Measurements from ENCODE around the gene MICOS13. TPM values are rescaled to one million over a fixed set of nuclear protein-coding genes. Genes with fewer than 3 reads are reported as not detected.

The MICOS13 gene
- total RNA-seq, 1 donor = 21.0 TPM

GRCh38 chr19:5642204-5642603 is 38.1 kb downstream of the MICOS13 start:
- Histone ChIP-seq H3K27ac (ENCODE audit: low read depth, low read length) (peak overlapping the region; percentile 10), H3K79me2 (ENCODE audit: insufficient read depth, low read length) (peaks cover 99% of the 10 kb centered on the region), H3K4me3 (ENCODE audit: insufficient read depth, low read length) (no peak overlapping the region), H2AFZ (ENCODE audit: low read length) (no peak overlapping the region), H4K20me1 (ENCODE audit: insufficient read depth, low read length) (peaks cover 65% of the 10 kb centered on the region), H3K27me3 (ENCODE audit: insufficient read depth, low read length) (no peaks in the 10 kb centered on the region), H3K9me3 (ENCODE audit: low read depth, low read length) (no peaks in the 10 kb centered on the region), H3K4me2 (ENCODE audit: insufficient read depth, low read length) (no peak overlapping the region), H3K4me1 (ENCODE audit: insufficient read depth, low read length) (peaks cover 9% of the 10 kb centered on the region), H3K36me3 (ENCODE audit: insufficient read depth, low read length) (peaks cover 58% of the 10 kb centered on the region)
- DNase-seq (ENCODE audit: insufficient read length, low spot score, missing footprints) = no peak
- TF ChIP-seq CTCF (IDR thresholded peaks at IDR 0.05; ENCODE audit: extremely low read depth, low read depth, low read length) = no peak

- no peak for TF ChIP-seq CTCF (IDR thresholded peaks at IDR 0.05; ENCODE audit: extremely low read depth, low read depth, low read length)
- peaks cover 9% of the 10 kb centered on the region for H3K4me1 ChIP-seq (ENCODE audit: insufficient read depth, low read length)
- no peak overlapping the region for H3K4me3 ChIP-seq (ENCODE audit: insufficient read depth, low read length)
- H3K27me3 ChIP-seq (ENCODE audit: insufficient read depth, low read length) = no peaks in the 10 kb centered on the region
- DNase-seq (ENCODE audit: insufficient read length, low spot score, missing footprints) = no peak
- no peak overlapping the region for H3K27ac ChIP-seq (ENCODE audit: low read depth, low read length)
- H3K79me2 ChIP-seq (ENCODE audit: insufficient read depth, low read length) = peaks cover 98% of the 10 kb centered on the region
- H4K20me1 ChIP-seq (ENCODE audit: insufficient read depth, low read length) = peaks cover 55% of the 10 kb centered on the region
- no peaks in the 10 kb centered on the region for H3K9me3 ChIP-seq (ENCODE audit: low read depth, low read length)
- H2AFZ ChIP-seq (ENCODE audit: low read length) = no peak overlapping the region
- H3K36me3 ChIP-seq (ENCODE audit: insufficient read depth, low read length) = peaks cover 47% of the 10 kb centered on the region
- H3K4me2 ChIP-seq (ENCODE audit: insufficient read depth, low read length) = no peak overlapping the region
Measured at GRCh38 chr19:5641171-5641570, 39.1 kb downstream of the MICOS13 start.

DNA sequence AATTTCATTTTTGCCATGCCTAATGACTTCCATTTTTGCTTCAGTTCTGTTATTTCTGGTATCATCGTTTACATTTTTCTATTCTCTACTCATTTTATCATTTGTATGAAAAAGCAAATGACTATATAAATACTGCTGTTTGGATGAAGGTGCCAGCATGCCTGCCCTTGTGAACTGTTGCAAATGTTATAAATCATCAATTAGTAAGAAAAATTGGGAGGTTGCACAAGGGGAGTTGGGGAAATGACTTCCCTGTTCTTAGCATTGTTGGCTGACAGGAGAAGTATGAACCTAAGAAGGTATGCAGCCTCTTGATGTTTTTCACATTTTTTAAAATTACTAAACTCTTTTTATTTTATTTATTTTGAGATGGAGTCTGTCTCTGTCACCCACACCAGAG is 42.3 kb downstream of the MICOS13 start:
- no peaks in the 10 kb centered on the region for H3K27me3 ChIP-seq (ENCODE audit: insufficient read depth, low read length)
- H4K20me1 ChIP-seq (ENCODE audit: insufficient read depth, low read length) = peaks cover 56% of the 10 kb centered on the region
- TF ChIP-seq CTCF (IDR thresholded peaks at IDR 0.05; ENCODE audit: extremely low read depth, low read depth, low read length) = no peak
- H3K4me1 ChIP-seq (ENCODE audit: insufficient read depth, low read length) = peaks cover 6% of the 10 kb centered on the region
- H3K4me3 ChIP-seq (ENCODE audit: insufficient read depth, low read length) = no peak overlapping the region
- no peak overlapping the region for H2AFZ ChIP-seq (ENCODE audit: low read length)
- no peak for DNase-seq (ENCODE audit: insufficient read length, low spot score, missing footprints)
- H3K4me2 ChIP-seq (ENCODE audit: insufficient read depth, low read length) = no peak overlapping the region
- peaks cover 97% of the 10 kb centered on the region for H3K79me2 ChIP-seq (ENCODE audit: insufficient read depth, low read length)
- H3K9me3 ChIP-seq (ENCODE audit: low read depth, low read length) = no peaks in the 10 kb centered on the region
- H3K36me3 ChIP-seq (ENCODE audit: insufficient read depth, low read length) = peaks cover 18% of the 10 kb centered on the region
- H3K27ac ChIP-seq (ENCODE audit: low read depth, low read length) = no peak overlapping the region

- Histone ChIP-seq H4K20me1 (ENCODE audit: insufficient read depth, low read length) (peaks cover 53% of the 10 kb centered on the region), H3K27me3 (ENCODE audit: insufficient read depth, low read length) (no peaks in the 10 kb centered on the region), H3K4me2 (ENCODE audit: insufficient read depth, low read length) (no peak overlapping the region), H3K36me3 (ENCODE audit: insufficient read depth, low read length) (no peaks in the 10 kb centered on the region), H3K4me1 (ENCODE audit: insufficient read depth, low read length) (peaks cover 19% of the 10 kb centered on the region), H3K79me2 (ENCODE audit: insufficient read depth, low read length) (peaks cover 97% of the 10 kb centered on the region), H3K4me3 (ENCODE audit: insufficient read depth, low read length) (no peak overlapping the region), H3K9me3 (ENCODE audit: low read depth, low read length) (no peaks in the 10 kb centered on the region), H2AFZ (ENCODE audit: low read length) (no peak overlapping the region), H3K27ac (ENCODE audit: low read depth, low read length) (no peak overlapping the region)
- no peak for DNase-seq (ENCODE audit: insufficient read length, low spot score, missing footprints)
- no peak for TF ChIP-seq CTCF (IDR thresholded peaks at IDR 0.05; ENCODE audit: extremely low read depth, low read depth, low read length)
Measured at GRCh38 chr19:5635427-5635826, 44.9 kb downstream of the MICOS13 start.

Data from osteoblast (primary cell).